PC-3 (cell line): Measurements from ENCODE around the gene TGFB1.

ENCODE experiments used
- EZH2 ChIP-seq: fragments of 300-600 bp; sonication (generic); IDR thresholded peaks from one replicate; pipeline ENCODE4 v1.6.1; 2017; ENCODE audit warnings: antibody characterized with exemption, mild to moderate bottlenecking, low read length; ENCODE audit not compliant: unreplicated experiment
- TF ChIP-seq, protein P1 (sequence below): fragments of 300-600 bp; sonication (generic); conservative IDR thresholded peaks from 2 replicates; pipeline ENCODE4 v1.5.1; 2017; ENCODE audit warnings: antibody characterized with exemption, low read depth, mild to moderate bottlenecking, low read length

GRCh38 chr19:41299755-41300089 lies 54.0 kb downstream of the TGFB1 start:
- TF ChIP-seq, protein P1, sequence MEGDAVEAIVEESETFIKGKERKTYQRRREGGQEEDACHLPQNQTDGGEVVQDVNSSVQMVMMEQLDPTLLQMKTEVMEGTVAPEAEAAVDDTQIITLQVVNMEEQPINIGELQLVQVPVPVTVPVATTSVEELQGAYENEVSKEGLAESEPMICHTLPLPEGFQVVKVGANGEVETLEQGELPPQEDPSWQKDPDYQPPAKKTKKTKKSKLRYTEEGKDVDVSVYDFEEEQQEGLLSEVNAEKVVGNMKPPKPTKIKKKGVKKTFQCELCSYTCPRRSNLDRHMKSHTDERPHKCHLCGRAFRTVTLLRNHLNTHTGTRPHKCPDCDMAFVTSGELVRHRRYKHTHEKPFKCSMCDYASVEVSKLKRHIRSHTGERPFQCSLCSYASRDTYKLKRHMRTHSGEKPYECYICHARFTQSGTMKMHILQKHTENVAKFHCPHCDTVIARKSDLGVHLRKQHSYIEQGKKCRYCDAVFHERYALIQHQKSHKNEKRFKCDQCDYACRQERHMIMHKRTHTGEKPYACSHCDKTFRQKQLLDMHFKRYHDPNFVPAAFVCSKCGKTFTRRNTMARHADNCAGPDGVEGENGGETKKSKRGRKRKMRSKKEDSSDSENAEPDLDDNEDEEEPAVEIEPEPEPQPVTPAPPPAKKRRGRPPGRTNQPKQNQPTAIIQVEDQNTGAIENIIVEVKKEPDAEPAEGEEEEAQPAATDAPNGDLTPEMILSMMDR, result no peak
- TF ChIP-seq EZH2, result no peak
